Activated CD4-positive, alpha-beta T cell treated with anti-CD3 and anti-CD28 coated beads for 1 hour (primary cell): ENCODE results near the gene KCNIP3.
"Not testable (repeated sequence)": the region's sequence is repeated elsewhere in the genome, so short reads cannot be mapped to it uniquely, and the experiment has no call there.

Experiments used
- DNase-seq: peaks from one replicate; pipeline ENCODE4 v3.0.0-alpha.2; 2020

The KCNIP3 gene

GRCh38 chr2:95372216-95372829, 75.2 kb downstream of the KCNIP3 start:
- no peak for DNase-seq

- no peak for DNase-seq
These were observed 75.7 kb downstream of the KCNIP3 start for GRCh38 chr2:95372845-95373244.

GRCh38 chr2:95374029-95374428, 76.9 kb downstream of the KCNIP3 start:
- DNase-seq = no peak

GRCh38 chr2:95374451-95374920, 77.3 kb downstream of the KCNIP3 start:
- DNase-seq = no peak

GRCh38 chr2:95374921-95375471, 77.8 kb downstream of the KCNIP3 start:
- no peak for DNase-seq

- no peak for DNase-seq
These were observed 78.5 kb downstream of the KCNIP3 start for GRCh38 chr2:95375532-95376150.

- DNase-seq = no peak
These were observed 79.4 kb downstream of the KCNIP3 start for GRCh38 chr2:95376311-95377215.

- DNase-seq = no peak
These were observed 80.3 kb downstream of the KCNIP3 start for GRCh38 chr2:95377216-95378123.

GRCh38 chr2:95378281-95378680, 81.1 kb downstream of the KCNIP3 start:
- not testable (repeated sequence) for DNase-seq

GRCh38 chr2:95379371-95379831, 82.3 kb downstream of the KCNIP3 start:
- no peak for DNase-seq

- DNase-seq = no peak
These were observed 83.1 kb downstream of the KCNIP3 start for GRCh38 chr2:95380280-95380679.

GRCh38 chr2:95380731-95381130, 83.6 kb downstream of the KCNIP3 start:
- no peak for DNase-seq

GRCh38 chr2:95381212-95382191, 84.4 kb downstream of the KCNIP3 start:
- no peak for DNase-seq

GRCh38 chr2:95382192-95382591, 85.0 kb downstream of the KCNIP3 start:
- no peak for DNase-seq

GRCh38 chr2:95382686-95383634, 85.8 kb downstream of the KCNIP3 start:
- no peak for DNase-seq

- DNase-seq = no peak
These were observed 86.5 kb downstream of the KCNIP3 start for GRCh38 chr2:95383635-95384027.

- DNase-seq = no peak
These were observed 87.9 kb downstream of the KCNIP3 start for GRCh38 chr2:95384854-95385569.

GRCh38 chr2:95385570-95385984, 88.4 kb downstream of the KCNIP3 start:
- DNase-seq = no peak

GRCh38 chr2:95386031-95386430, 88.9 kb downstream of the KCNIP3 start:
- DNase-seq = no peak
